Retinal pigment epithelial cell (primary cell): ENCODE results near the gene CACNA2D3.

ENCODE experiments used
- DNase-seq: peaks from one replicate; pipeline ENCODE4 v3.0.0-alpha.2; 2010; ENCODE audit warnings: low read depth
- H3K4me3 ChIP-seq: 2 replicates; pipeline ENCODE4 v1.5.1; 2011; ENCODE audit warnings: mild to moderate bottlenecking, low read length, control low read depth, moderate library complexity
- CTCF ChIP-seq: conservative IDR thresholded peaks from 2 replicates; pipeline ENCODE4 v1.5.1; 2011; ENCODE audit warnings: low read depth, low read length, control low read depth, inconsistent platforms

The CACNA2D3 gene

DNA sequence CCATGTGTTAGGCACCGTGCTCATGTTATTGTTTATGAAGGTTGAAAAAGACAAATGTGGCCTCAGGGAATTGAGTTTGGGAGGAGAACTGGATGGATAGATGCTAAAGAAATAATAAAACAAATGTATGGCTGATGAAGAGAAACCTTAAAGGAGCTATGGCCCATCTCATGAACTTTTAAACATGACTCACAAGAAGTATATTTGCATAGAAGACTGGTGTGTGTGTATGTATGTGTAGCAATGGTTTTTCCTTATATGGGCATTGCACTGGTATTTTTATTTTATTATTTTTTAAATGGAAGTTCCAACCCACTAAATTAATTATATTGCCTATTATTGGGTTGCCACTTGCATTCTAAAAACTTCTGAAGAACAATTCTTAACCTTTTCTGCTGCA lies 31.1 kb downstream of the CACNA2D3 start:
- no peak overlapping the region for H3K4me3 ChIP-seq
- DNase-seq: no peak
- TF ChIP-seq CTCF: no peak

- DNase-seq: no peak
- no peak for TF ChIP-seq CTCF
- H3K4me3 ChIP-seq: no peak overlapping the region
These were observed 35.5 kb downstream of the CACNA2D3 start for GRCh38 chr3:54157860-54158259.

- no peak for TF ChIP-seq CTCF
- H3K4me3 ChIP-seq: no peak overlapping the region
- no peak for DNase-seq
These were observed 37.6 kb downstream of the CACNA2D3 start for GRCh38 chr3:54159917-54160316.

- H3K4me3 ChIP-seq: no peak overlapping the region
- DNase-seq: no peak
- no peak for TF ChIP-seq CTCF
These were observed 41.1 kb downstream of the CACNA2D3 start for GRCh38 chr3:54163441-54163840.

- DNase-seq: no peak
- no peak for TF ChIP-seq CTCF
- H3K4me3 ChIP-seq: no peak overlapping the region
These were observed 42.0 kb downstream of the CACNA2D3 start for GRCh38 chr3:54164192-54164975.

GRCh38 chr3:54165865-54166264 lies 43.5 kb downstream of the CACNA2D3 start:
- TF ChIP-seq CTCF: no peak
- DNase-seq: no peak
- H3K4me3 ChIP-seq: no peak overlapping the region

DNA sequence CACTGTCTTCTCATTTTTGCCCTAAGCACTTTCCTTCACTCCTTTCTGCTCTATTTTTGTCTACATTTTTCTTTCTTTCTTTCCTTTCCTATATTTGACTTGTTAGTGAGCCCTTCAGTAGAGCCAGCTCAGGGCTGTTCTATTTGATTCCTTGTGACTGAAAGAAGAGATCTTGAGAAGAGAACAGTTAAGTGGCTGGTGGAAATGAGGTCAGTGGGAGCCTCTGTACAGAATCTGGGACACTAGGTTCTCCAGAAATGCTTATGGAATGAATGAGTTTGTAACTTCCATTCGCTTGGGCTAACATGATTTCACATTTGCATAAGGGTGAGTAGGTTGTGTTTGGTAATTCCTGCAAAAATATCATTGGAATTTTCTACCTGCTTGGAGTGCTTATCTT lies 45.6 kb downstream of the CACNA2D3 start:
- DNase-seq: no peak
- no peak for TF ChIP-seq CTCF
- no peak overlapping the region for H3K4me3 ChIP-seq
